Stimulated activated CD4-positive, alpha-beta T cell treated with anti-CD3 and anti-CD28 coated beads, TNF-alpha, amount 100 ng/mL, for 1 hour (primary cell): Measurements from ENCODE around the gene PHB1.

Experiments used
- DNase-seq, 3 donors: peaks; one replicate each; pipeline ENCODE4 v3.0.0-alpha.2; 2020; ENCODE audit warnings: low read depth in 3 of 3, low spot score in 1 of 3

PHB1 gene

GRCh38 chr17:49357516-49357915 is 57.2 kb downstream of the PHB1 start:
- DNase-seq, result no peak

- no peak for DNase-seq
These were observed 58.4 kb downstream of the PHB1 start for GRCh38 chr17:49356320-49356719.
